Suprapubic skin (tissue), 4 donors: ENCODE data around the gene MYO7B. TPM values are rescaled to one million over a fixed set of nuclear protein-coding genes. Genes with fewer than 3 reads are reported as not detected.

Source experiments
- DNase-seq, 2 donors: peaks; one replicate each; pipeline ENCODE4 v3.0.0-alpha.2; 2019; ENCODE audit warnings: low spot score in 2 of 2
- H3K27ac ChIP-seq: fragments of 200-600 bp; sonication (generic); one replicate; pipeline ENCODE4 v1.5.1; 2019
- H3K27me3 ChIP-seq: fragments of 200-600 bp; sonication (generic); one replicate; pipeline ENCODE4 v1.5.1; 2019
- H3K36me3 ChIP-seq: fragments of 200-600 bp; sonication (generic); one replicate; pipeline ENCODE4 v1.5.1; 2019
- H3K4me1 ChIP-seq: fragments of 200-600 bp; sonication (generic); one replicate; pipeline ENCODE4 v1.5.1; 2019
- H3K4me3 ChIP-seq: fragments of 200-600 bp; sonication (generic); one replicate; pipeline ENCODE4 v1.5.1; 2019; ENCODE audit warnings: mild to moderate bottlenecking
- H3K9me3 ChIP-seq: fragments of 200-600 bp; sonication (generic); one replicate; pipeline ENCODE4 v1.5.1; 2019
- CTCF ChIP-seq, 2 donors: fragments of 200-600 bp in 1 of 2; fragments of 450-650 bp in 1 of 2; sonication (generic) in 1 of 2; IDR thresholded peaks; one replicate each; pipeline ENCODE4 v1.5.1; 2016 to 2019; ENCODE audit warnings: antibody characterized with exemption in 2 of 2, mild to moderate bottlenecking in 1 of 2, moderate library complexity in 1 of 2
- EP300 ChIP-seq: sonication (generic); formaldehyde crosslinking; IDR thresholded peaks from one replicate; pipeline ENCODE4 v1.6.1; 2017; ENCODE audit warnings: antibody characterized with exemption
- POLR2A ChIP-seq, 2 donors: fragments of 450-650 bp; IDR thresholded peaks; one replicate each; pipeline ENCODE4 v1.6.1; 2017; ENCODE audit warnings: antibody characterized with exemption in 2 of 2, mild to moderate bottlenecking in 2 of 2, moderate library complexity in 2 of 2
- POLR2AphosphoS5 ChIP-seq, 3 donors: sonication (generic); formaldehyde crosslinking; IDR thresholded peaks; one replicate each; pipeline ENCODE4 v1.6.1; 2017; ENCODE audit warnings: antibody characterized with exemption in 3 of 3
- WGBS: methylation state at CpG from one replicate; pipeline ENCODE4 v1.1.5; 2018; 5-methylcytosine and 5-hydroxymethylcytosine counted together
- total RNA-seq, 4 donors: library from RNA; depleted of rRNA; stranded (reverse); fragments of >200 nt; gene quantifications; one replicate each; pipeline ENCODE4 v1.1.0, GENCODE V29; 2016

The MYO7B gene
- total RNA-seq, 4 donors from 2014 or later, result 0.72 to 4.7 (median 3.6) TPM

DNA sequence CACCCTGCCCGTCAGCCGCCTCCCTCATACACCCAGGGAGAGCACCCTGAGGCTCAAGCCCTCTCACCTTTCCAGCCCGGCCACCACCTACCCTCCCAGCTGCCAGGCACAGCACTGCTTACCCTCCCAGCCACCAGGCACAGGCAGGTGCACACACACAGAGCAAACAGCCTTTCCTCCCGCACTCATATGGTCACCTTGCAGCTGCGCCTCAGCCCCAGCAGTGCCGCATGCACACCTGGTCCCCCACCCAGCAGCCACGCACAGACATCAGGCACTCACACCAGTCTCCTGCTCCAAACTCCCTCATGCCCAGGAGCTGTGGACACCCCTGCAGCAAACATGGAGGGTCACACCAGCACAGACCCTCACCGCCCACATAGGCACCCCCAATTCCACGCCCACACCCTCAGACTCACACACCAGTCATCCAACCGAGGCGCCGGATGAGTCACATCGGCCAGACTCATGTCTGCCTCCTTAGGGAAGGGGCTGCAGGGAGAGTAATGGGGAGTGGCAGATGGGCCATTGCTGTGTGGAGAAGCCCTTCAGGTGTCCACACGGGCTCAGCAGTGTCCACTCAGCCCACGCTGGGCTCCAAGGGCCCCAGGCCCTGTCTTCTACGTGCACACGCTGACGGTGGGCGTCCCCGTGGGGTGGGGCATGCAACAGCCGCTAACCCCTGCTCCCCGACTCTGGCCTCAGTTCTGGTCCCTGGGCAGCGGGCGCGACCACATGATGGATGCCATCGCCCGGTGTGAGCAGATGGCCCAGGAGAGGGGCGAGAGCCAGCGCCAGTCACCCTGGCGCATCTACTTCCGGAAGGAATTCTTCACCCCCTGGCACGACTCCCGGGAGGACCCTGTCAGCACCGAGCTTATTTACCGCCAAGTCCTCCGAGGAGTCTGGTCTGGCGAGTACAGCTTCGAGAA lies 88.2 kb downstream of the MYO7B start:
- Histone ChIP-seq H3K36me3 (no peaks in the 10 kb centered on the region), H3K27me3 (peaks cover 11% of the 10 kb centered on the region), H3K4me3 (no peak overlapping the region), H3K9me3 (no peaks in the 10 kb centered on the region), H3K4me1 (no peaks in the 10 kb centered on the region), H3K27ac (no peak overlapping the region)
- TF ChIP-seq POLR2AphosphoS5 (IDR thresholded peaks at IDR 0.05) (no peak), EP300 (no peak), POLR2A (IDR thresholded peaks at IDR 0.05) (no peak), CTCF (IDR thresholded peaks at IDR 0.05) (no peak)
- peak; percentile 63 to 75 for DNase-seq
- WGBS, result 89% methylated on average over 23 of the region's 38 CpGs

DNA sequence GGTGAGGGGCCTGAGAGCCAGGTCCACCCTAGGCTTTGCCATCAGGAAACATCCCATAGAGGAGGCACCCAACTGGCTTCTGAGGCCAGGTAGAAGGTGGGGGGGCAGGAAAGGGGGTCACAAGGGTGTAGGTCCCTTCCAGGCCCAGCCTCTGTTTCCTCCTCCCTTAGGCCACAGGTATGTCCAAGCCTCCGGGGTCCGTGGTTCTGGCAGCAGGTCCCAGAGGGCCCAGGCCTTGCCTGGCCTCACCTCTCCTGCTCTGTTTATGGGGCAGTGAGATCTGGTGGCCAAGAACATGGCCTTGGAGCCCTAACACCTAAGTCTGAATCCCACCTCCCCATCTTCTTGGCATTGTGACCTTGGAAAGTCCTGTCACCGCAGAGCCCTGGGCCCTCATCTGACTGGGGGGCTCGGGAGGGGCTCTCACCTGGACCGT lies 88.9 kb downstream of the MYO7B start:
- H3K27me3 ChIP-seq, result peaks cover 11% of the 10 kb centered on the region
- no peaks in the 10 kb centered on the region for H3K36me3 ChIP-seq
- DNase-seq, result peak; percentile 34 to 74
- TF ChIP-seq EP300, result no peak
- TF ChIP-seq CTCF (IDR thresholded peaks at IDR 0.05), result no peak
- TF ChIP-seq POLR2A (IDR thresholded peaks at IDR 0.05), result no peak
- TF ChIP-seq POLR2AphosphoS5 (IDR thresholded peaks at IDR 0.05), result no peak
- H3K4me3 ChIP-seq, result no peak overlapping the region
- WGBS, result 96% methylated on average over 4 of the region's 5 CpGs
- H3K27ac ChIP-seq, result no peak overlapping the region
- H3K9me3 ChIP-seq, result no peaks in the 10 kb centered on the region
- no peaks in the 10 kb centered on the region for H3K4me1 ChIP-seq

DNA sequence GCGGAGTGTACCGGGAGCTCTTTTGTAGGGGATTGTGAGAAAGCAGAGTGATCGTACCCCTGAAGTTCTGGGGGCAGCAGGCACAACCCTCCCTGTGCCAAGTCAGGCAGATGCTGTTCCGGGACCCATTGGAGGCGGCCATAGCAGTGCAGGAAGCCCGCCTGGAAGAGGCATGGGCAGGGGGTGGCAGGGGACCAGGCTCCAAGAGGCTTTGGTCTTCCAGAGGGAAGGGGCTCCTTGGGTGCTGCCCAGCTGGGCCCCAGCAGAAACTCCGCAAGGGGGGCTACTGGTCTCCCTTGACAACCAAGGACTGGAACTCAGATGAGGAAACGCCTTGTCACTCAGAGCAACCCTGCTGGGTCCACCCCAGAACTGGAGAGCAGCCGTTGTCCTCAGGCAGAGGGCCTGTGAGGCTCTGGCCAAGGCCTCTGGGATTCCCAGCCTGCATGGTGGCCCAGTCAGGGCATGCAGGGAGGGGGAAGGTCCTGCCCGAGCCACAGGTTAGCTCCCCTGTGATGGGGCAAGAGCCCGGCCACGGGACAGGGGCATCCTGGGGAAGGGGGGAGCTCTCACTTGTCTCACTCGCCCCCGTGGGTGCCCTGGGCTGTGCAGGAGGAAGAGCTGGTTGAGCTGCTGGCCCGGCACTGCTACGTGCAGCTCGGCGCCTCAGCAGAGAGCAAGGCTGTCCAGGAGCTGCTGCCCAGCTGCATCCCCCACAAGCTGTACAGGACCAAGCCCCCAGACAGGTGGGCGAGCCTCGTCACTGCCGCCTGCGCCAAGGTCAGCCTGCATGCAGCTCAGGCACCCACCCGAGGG lies 89.5 kb downstream of the MYO7B start:
- H3K4me1 ChIP-seq, result no peaks in the 10 kb centered on the region
- H3K9me3 ChIP-seq, result no peaks in the 10 kb centered on the region
- H3K27ac ChIP-seq, result no peak overlapping the region
- 92% methylated on average over 12 of the region's 23 CpGs for WGBS
- H3K36me3 ChIP-seq, result no peaks in the 10 kb centered on the region
- TF ChIP-seq CTCF (IDR thresholded peaks at IDR 0.05) (no peak), EP300 (no peak), POLR2AphosphoS5 (IDR thresholded peaks at IDR 0.05) (no peak), POLR2A (IDR thresholded peaks at IDR 0.05) (no peak)
- H3K27me3 ChIP-seq, result peaks cover 9% of the 10 kb centered on the region
- DNase-seq, result peak; percentile 45 to 72
- H3K4me3 ChIP-seq, result no peak overlapping the region

GRCh38 chr2:127625572-127625951 lies 90.1 kb downstream of the MYO7B start:
- H3K36me3 ChIP-seq, result no peaks in the 10 kb centered on the region
- no peak overlapping the region for H3K4me3 ChIP-seq
- H3K27ac ChIP-seq, result no peak overlapping the region
- 80% methylated on average over 2 of the region's 2 CpGs for WGBS
- no peaks in the 10 kb centered on the region for H3K9me3 ChIP-seq
- no peaks in the 10 kb centered on the region for H3K4me1 ChIP-seq
- H3K27me3 ChIP-seq, result peaks cover 9% of the 10 kb centered on the region
- TF ChIP-seq POLR2AphosphoS5 (IDR thresholded peaks at IDR 0.05) (no peak), EP300 (no peak), CTCF (IDR thresholded peaks at IDR 0.05) (no peak), POLR2A (IDR thresholded peaks at IDR 0.05) (no peak)
- peak; percentile 54 to 59 for DNase-seq

GRCh38 chr2:127626175-127626574 lies 90.7 kb downstream of the MYO7B start:
- Histone ChIP-seq H3K27ac (no peak overlapping the region), H3K9me3 (no peaks in the 10 kb centered on the region), H3K27me3 (peaks cover 9% of the 10 kb centered on the region), H3K36me3 (no peaks in the 10 kb centered on the region), H3K4me3 (no peak overlapping the region), H3K4me1 (no peaks in the 10 kb centered on the region)
- peak in 1 of 2 donors; percentile 42 for DNase-seq
- TF ChIP-seq CTCF (IDR thresholded peaks at IDR 0.05), result no peak
- no peak for TF ChIP-seq POLR2AphosphoS5 (IDR thresholded peaks at IDR 0.05)
- TF ChIP-seq POLR2A (IDR thresholded peaks at IDR 0.05), result no peak
- no peak for TF ChIP-seq EP300
- 43% methylated on average over 12 of the region's 12 CpGs for WGBS
